Measurements from ENCODE around the gene APBA2. TPM values are rescaled to one million over a fixed set of nuclear protein-coding genes. Genes with fewer than 3 reads are reported as not detected.

Gene APBA2
- total RNA-seq, 1 experiment from 2014 or later: not detected

GRCh38 chr15:29143293-29143692 is 257.5 kb downstream of the APBA2 start:
- no peak for DNase-seq
- H3K4me1 ChIP-seq: no peaks in the 10 kb centered on the region
- no peaks in the 10 kb centered on the region for H3K9me3 ChIP-seq
- BruUV-seq (replicated peaks): no TSS peak
- H3K36me3 Mint-ChIP-seq (ENCODE audit: insufficient read depth, unreplicated experiment): no peaks in the 10 kb centered on the region
- intact Hi-C loops (cut with micrococcal nuclease; ENCODE audit: unreplicated experiment): no loop called here
- H3K4me3 Mint-ChIP-seq (ENCODE audit: unreplicated experiment): no peak overlapping the region
- peaks cover 27% of the 10 kb centered on the region for H3K27me3 Mint-ChIP-seq (ENCODE audit: insufficient read depth, unreplicated experiment)
- ChIA-PET CTCF (no interaction called here), POLR2A (no interaction called here)
- no peaks in the 10 kb centered on the region for H3K36me3 ChIP-seq (ENCODE audit: control insufficient read depth, insufficient read depth, low read length)
- TF ChIP-seq CTCF (IDR thresholded peaks at IDR 0.05; ENCODE audit: insufficient read depth in 1 of 2, low read depth in 1 of 2, low read length in 1 of 2, severe bottlenecking in 1 of 2, unreplicated experiment in 1 of 2): no peak
- peaks cover 6% of the 10 kb centered on the region for H3K4me1 Mint-ChIP-seq (ENCODE audit: low read depth, unreplicated experiment)
- H3K4me3 ChIP-seq (ENCODE audit: low read depth, low read length): no peak overlapping the region
- no peaks in the 10 kb centered on the region for H3K9me3 Mint-ChIP-seq (ENCODE audit: unreplicated experiment)
- H3K27ac Mint-ChIP-seq (ENCODE audit: unreplicated experiment): no peak overlapping the region
- no peaks in the 10 kb centered on the region for H3K27me3 ChIP-seq (replicated peaks; ENCODE audit: control insufficient read depth, insufficient read depth, low read length)

GRCh38 chr15:29143909-29144635 is 258.3 kb downstream of the APBA2 start:
- Histone ChIP-seq H3K4me3 (ENCODE audit: low read depth, low read length) (no peak overlapping the region), H3K4me1 (no peaks in the 10 kb centered on the region), H3K9me3 (no peaks in the 10 kb centered on the region), H3K36me3 (ENCODE audit: control insufficient read depth, insufficient read depth, low read length) (no peaks in the 10 kb centered on the region), H3K27me3 (replicated peaks; ENCODE audit: control insufficient read depth, insufficient read depth, low read length) (no peaks in the 10 kb centered on the region)
- Mint-ChIP-seq H3K9me3 (ENCODE audit: unreplicated experiment) (no peaks in the 10 kb centered on the region), H3K36me3 (ENCODE audit: insufficient read depth, unreplicated experiment) (no peaks in the 10 kb centered on the region), H3K27me3 (ENCODE audit: insufficient read depth, unreplicated experiment) (peaks cover 27% of the 10 kb centered on the region), H3K4me1 (ENCODE audit: low read depth, unreplicated experiment) (peaks cover 6% of the 10 kb centered on the region), H3K4me3 (ENCODE audit: unreplicated experiment) (no peak overlapping the region), H3K27ac (ENCODE audit: unreplicated experiment) (no peak overlapping the region)
- TF ChIP-seq CTCF (IDR thresholded peaks at IDR 0.05; ENCODE audit: insufficient read depth in 1 of 2, low read depth in 1 of 2, low read length in 1 of 2, severe bottlenecking in 1 of 2, unreplicated experiment in 1 of 2): no peak
- no peak for DNase-seq
- CTCF ChIA-PET: no interaction called here
- intact Hi-C loops (cut with micrococcal nuclease; ENCODE audit: unreplicated experiment): no loop called here
- POLR2A ChIA-PET: no interaction called here
- no TSS peak for BruUV-seq (replicated peaks)

- CTCF ChIA-PET: interaction anchor here (1.1 kb wide), 1 partner anchor 10 kb away, joined by 7 read pairs; no protein-coding TSS in a partner anchor
- no peaks in the 10 kb centered on the region for H3K36me3 ChIP-seq (ENCODE audit: control insufficient read depth, insufficient read depth, low read length)
- BruUV-seq (replicated peaks): no TSS peak
- Mint-ChIP-seq H3K27me3 (ENCODE audit: insufficient read depth, unreplicated experiment) (peaks cover 3% of the 10 kb centered on the region), H3K36me3 (ENCODE audit: insufficient read depth, unreplicated experiment) (no peaks in the 10 kb centered on the region), H3K4me3 (ENCODE audit: unreplicated experiment) (no peak overlapping the region), H3K9me3 (ENCODE audit: unreplicated experiment) (no peaks in the 10 kb centered on the region), H3K4me1 (ENCODE audit: low read depth, unreplicated experiment) (no peaks in the 10 kb centered on the region), H3K27ac (ENCODE audit: unreplicated experiment) (no peak overlapping the region)
- H3K4me3 ChIP-seq (ENCODE audit: low read depth, low read length): no peak overlapping the region
- H3K4me1 ChIP-seq: no peaks in the 10 kb centered on the region
- H3K9me3 ChIP-seq: no peaks in the 10 kb centered on the region
- DNase-seq: no peak
- H3K27me3 ChIP-seq (replicated peaks; ENCODE audit: control insufficient read depth, insufficient read depth, low read length): no peaks in the 10 kb centered on the region
- POLR2A ChIA-PET: no interaction called here
- intact Hi-C loops (cut with micrococcal nuclease; ENCODE audit: unreplicated experiment): no loop called here
- TF ChIP-seq CTCF (IDR thresholded peaks at IDR 0.05; ENCODE audit: insufficient read depth in 1 of 2, low read depth in 1 of 2, low read length in 1 of 2, severe bottlenecking in 1 of 2, unreplicated experiment in 1 of 2): no peak
Observed at GRCh38 chr15:29149738-29150075, 263.9 kb downstream of the APBA2 start.
